Measurements from ENCODE around the gene PWWP2A. TPM values are rescaled to one million over a fixed set of nuclear protein-coding genes. Genes with fewer than 3 reads are reported as not detected.
"Not testable (repeated sequence)": the region's sequence is repeated elsewhere in the genome, so short reads cannot be mapped to it uniquely, and the experiment has no call there.

PWWP2A gene
- total RNA-seq, 1 donor from 2014 or later: 17.7 TPM

DNA sequence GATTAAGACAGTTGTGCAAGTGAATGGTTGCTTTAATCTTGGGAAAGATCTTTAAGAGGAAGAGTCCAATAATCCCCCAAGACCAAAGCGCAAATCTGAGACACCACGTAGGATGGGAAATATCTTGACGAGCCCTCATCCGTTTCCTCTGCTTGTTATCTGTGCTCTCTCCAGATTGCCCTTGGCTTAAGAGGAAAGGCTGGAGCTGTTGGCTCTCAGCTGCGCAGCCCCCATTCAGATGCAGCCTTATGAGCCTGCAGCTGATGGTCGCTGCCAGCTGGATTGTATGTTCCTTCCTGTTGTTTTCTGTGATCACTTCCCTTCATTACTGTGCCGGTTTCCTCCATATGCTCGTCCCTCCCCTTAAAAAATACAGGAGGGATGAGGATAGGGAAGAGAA is 47.7 kb downstream of the PWWP2A start:
- DNase-seq: peak; percentile 84

DNA sequence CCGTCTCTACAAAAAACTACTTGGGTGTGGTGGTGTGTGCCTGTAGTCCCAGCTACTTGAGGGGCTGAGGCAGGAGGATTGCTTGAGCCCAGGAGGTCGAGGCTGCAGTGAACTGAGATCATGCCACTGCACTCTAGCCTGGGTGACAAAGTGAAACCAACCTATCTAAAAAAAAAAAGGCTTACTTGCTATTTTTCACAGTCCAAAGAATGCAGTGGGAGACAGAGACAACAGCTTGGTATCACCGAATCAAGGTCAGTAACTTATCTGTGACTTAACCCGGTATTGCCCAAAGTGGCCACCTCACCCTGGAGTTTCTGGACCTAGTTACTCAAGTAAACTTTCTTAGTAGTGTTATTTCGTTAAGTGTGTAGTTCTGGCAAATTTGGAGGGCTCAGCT is 50.1 kb downstream of the PWWP2A start:
- DNase-seq: not testable (repeated sequence)

DNA sequence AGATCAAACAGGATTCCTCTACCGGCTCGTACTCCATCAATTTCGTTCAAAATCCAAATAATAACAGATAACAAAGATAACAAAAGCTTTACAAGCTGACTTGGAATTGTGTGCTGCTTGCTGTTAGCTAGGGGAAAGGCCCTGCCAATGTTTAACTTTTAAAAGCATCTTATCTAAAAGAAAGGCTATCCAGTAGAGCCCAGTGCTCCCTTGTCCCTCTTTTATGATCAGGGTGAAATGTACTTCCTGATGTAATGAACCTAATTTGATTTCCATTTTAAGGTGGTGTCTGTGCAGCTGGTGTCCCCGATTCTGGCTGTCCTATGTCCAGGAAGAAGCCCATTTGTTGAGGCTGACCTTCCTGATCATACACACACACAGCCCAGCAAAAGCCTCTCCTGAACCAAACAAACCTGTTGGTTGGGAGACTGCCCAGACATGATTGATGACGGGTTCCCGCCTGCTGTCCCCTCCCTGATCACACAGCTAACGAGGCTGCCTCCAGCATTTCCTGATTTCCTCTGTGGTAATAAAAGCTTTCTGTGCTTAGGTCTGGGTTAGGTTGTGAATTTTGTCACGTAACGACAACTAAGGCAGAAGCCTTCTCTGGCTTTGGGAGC is 54.1 kb downstream of the PWWP2A start:
- no peak for DNase-seq

DNA sequence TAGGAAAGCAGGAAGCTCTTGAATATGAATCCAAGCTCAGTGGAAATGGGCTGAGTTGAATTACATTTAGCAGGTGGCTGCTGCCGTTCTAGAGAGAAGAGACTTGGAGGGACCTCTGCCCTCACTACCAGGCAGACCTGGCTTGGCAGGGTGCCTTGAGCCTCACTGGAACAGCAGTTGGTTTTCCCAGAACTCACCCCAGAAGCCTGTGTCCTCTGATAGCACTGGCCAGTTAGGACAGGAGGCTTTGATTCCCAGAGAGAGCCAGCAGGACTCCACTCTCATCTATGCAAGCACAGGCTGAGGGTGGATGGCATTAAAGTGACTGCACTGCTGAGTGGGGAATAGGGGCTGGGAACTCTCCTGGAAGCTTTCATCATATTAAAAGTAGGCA is 54.8 kb downstream of the PWWP2A start:
- no peak for DNase-seq

DNA sequence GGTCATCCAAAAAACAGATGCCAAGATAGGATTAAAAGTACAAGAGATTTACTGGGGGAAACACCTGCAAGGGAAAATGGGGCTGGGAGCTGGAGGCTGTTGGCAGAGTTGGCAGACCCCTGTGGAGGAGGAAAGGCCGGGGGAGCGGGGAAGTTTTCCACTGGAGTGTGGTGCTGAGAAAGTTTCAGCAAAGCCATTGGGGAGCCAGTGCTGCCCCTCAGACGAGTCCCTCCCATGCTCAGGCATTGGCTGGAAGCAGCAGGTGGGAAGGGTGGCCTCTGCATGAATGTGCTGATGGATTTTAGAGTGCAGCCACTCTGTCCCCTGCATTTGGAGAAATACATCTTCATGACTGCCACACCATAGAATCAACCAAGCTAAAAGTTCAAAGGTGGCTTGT is 57.5 kb downstream of the PWWP2A start:
- no peak for DNase-seq

DNA sequence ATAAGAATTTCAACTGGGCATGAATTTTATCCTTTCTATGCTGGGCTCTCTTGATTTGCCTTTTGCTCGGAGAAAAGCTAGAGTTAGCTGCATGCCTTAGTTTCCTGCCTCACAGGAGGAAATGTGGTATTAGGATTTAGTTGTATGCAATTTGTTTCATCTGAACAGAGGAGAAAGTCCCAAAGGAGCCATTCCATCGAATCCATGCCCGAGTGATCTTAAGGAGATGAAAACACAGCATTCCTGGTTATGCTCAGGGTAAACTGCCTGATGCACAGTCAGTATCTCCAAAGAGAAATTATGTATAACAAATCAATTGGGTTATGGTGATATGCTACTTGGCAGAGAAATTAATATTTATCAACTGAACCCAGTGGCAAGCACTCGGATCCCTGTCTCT is 59.2 kb downstream of the PWWP2A start:
- DNase-seq: no peak

DNA sequence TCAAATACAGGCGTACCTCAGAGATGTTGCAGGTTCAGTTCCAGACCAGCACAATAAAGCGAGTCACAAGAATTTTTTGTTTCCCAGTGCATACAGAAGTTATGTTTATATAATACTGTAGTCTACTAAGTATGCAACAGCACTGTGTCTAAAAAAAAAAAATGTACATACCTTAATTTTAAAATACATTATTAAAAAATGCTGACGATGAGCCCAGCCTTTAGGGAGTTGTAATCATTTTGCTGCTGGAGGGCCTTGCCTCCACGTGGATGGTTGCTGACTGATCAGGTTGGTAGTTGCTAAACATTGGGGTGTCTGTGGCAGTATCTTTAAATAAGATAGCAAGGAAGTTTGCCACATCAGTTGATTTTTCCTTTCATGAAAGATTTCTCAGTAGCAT is 62.0 kb downstream of the PWWP2A start:
- no peak for DNase-seq

DNA sequence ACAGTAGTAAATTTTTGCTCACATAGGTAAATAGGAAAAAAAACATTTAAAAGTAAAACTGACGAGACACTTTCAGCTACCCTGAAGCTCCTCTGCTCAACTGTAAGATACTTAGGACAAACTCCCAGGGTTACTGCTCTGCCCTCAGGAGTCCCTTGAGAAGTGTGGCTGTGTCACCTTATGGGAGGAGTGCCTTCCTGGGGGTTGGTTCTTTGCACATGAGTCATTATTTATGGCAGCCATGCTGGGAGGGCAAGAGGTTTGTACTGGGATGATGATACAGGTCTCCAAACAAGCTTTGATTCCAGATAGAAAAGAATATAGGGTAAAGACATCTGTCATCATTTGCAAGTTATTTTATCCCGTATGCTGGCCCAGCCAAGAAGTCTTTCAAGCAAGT is 64.4 kb downstream of the PWWP2A start:
- no peak for DNase-seq

DNA sequence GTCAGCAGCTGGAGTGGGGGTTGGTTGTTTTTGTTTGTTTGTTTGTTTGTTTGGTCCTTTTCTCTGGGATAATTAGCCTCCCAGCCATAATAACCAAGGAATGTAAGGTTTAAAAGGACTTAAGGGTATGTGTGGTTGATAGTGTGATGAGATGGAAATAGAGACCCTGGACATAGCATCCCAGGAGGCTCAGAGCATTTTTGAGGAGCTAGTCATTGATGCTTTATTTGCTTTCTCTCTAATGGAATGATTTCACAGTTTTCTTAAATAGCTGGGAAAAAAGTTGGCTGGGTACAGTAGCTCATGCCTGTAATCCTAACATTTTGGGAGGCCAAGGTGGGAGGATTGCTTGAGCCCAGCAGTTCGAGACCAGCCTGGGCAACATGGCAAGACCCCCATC is 65.2 kb downstream of the PWWP2A start:
- no peak for DNase-seq

DNA sequence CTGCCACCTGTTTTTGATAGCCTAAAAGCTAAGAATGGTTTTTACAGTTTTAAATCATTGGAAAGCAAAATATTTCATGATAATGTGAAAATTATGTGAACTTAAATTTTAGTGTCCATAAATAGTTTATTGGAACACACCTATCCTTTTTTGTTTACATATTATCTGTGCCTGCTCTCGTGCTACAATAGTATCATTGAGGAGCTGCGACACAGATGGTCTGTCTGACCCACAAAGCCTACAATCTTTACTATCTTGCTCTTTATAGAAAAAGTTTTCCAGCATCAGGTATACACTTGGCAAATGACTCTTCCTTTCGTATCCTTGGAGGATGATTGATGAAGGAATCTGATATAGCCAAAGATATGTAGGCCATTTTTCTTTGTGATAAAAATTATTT is 70.2 kb downstream of the PWWP2A start:
- no peak for DNase-seq

DNA sequence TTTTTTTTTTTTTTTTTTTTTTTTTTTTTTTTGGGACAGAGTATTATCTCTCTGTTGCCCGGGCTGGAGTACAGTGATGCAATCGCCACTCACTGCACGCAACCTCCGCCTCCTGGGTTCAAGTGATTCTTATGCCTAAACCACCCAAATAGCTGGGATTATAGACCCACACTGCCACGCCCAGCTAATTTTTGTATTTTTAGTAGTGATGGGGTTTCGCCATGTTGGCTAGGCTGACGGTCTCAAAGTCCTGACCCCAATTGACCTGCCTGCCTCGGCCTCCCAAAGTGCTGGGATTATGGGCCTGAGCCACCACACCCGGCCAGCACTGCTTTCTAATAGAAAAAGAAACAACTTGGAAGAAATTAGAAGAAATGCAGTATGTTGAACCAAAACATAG is 71.1 kb downstream of the PWWP2A start:
- DNase-seq: no peak

DNA sequence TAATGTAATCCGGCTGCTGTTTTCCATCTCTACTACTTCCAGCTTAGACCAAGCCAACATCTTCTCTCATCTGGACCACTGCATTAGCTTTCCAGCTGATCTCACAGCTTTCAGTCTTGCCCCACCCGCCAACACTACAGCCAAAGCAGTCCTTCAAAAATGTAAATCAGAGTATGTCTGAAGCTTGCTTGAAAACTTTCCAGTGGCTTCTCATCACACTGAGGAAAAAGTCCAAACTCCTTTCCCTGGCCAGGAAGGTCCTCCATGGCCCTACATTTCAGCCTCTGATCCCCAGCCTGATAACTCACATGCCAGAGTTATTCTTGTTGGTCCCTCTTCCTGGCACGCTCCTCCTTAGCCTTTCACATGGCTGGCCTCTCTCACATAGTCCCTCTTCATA is 71.8 kb downstream of the PWWP2A start:
- no peak for DNase-seq

DNA sequence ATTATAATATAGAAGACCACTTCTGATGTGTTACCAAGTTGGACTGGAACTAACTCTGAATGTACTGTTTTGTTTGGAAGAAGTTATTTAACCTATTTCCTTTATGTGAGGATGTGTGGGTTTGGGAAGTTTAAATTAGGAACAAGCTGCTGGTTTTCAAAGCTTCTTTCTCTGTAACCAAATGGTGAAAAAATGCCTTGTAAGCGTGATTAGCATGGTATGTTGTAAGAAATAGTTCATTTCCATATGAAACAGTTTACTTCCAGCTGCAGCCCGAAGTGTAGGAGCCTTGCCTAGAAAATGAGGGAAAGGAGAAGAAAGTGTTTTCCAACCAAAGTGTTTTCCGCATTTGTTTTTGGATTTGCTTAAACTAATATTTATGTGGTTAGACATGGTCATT is 74.3 kb downstream of the PWWP2A start:
- DNase-seq: no peak

DNA sequence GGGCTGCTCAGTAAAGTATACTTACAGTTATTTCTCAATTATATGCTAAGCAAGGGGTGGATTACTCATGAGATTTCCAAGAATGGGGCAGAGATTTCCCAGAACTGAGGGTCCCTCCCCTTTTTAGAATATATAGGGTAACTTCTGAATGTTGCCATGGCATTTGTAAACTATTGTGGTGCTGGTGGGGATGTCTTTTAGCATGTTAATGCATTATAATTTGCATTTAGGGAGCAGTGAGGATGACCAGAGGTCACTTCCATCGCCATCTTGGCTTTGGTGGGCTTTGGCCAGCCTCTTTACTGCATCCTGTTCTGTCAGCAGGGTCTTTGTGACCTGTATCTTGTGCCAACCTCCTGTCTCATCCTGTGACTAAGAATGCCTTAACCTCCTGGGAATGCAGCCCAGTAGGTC is 74.9 kb downstream of the PWWP2A start:
- DNase-seq: no peak

DNA sequence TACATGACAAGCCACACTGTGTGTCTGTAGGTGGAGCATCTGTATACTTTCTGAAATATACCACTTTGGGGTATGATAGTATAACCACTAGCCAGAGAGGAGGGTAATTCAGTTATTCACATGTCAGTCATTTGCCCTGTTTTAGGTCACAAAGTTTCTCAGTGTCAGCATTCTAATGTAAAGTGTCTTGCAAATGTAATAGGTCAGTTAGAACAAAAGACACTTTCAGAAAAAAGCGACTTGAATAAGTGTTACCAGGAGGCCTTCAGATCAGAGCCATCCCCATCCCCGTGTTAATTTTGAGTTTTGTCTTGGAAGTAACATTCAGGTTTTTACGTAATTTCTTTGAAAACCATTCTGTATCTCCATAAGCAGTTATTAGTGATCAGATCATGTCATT is 76.6 kb downstream of the PWWP2A start:
- DNase-seq: no peak

Other genes starting within 250 kb of the PWWP2A start
- gene ADRA1B, start 203.0 kb downstream of the PWWP2A start, total RNA-seq: 0.34 TPM in 1 of 2 replicates, not detected in the other
- gene TTC1, start 110.3 kb downstream of the PWWP2A start, total RNA-seq: 56.7 and 74.8 TPM in 2 replicates
- not detected in 2 replicates for gene FABP6, start 110.1 kb upstream of the PWWP2A start, total RNA-seq
- 8.0 and 10.4 TPM in 2 replicates for gene CCNJL, start 193.1 kb upstream of the PWWP2A start, total RNA-seq